Amygdala (tissue), 56 donors: ENCODE measurements around the gene GRID1.

Source experiments
- DNase-seq, 56 donors: peaks; one replicate each; lab custom pipeline; 2025; lab: John Stamatoyannopoulos, UW

Gene GRID1

GRCh38 chr10:85641479-85642009 is 725.1 kb downstream of the GRID1 start:
- no peak for DNase-seq

GRCh38 chr10:85638797-85639196 is 727.8 kb downstream of the GRID1 start:
- no peak for DNase-seq

GRCh38 chr10:85635650-85636049 is 730.9 kb downstream of the GRID1 start:
- DNase-seq: no peak

- no peak for DNase-seq
Observed at GRCh38 chr10:85624511-85624910, 742.1 kb downstream of the GRID1 start.

GRCh38 chr10:85623758-85624157 is 742.8 kb downstream of the GRID1 start:
- DNase-seq: no peak

- DNase-seq: no peak
Observed at GRCh38 chr10:85623342-85623741, 743.3 kb downstream of the GRID1 start.

GRCh38 chr10:85622425-85622824 is 744.2 kb downstream of the GRID1 start:
- no peak for DNase-seq

- DNase-seq: no peak
Observed at GRCh38 chr10:85621562-85621961, 745.0 kb downstream of the GRID1 start.

- DNase-seq: no peak
Observed at GRCh38 chr10:85620807-85621206, 745.8 kb downstream of the GRID1 start.

- no peak for DNase-seq
Observed at GRCh38 chr10:85619832-85620231, 746.8 kb downstream of the GRID1 start.

GRCh38 chr10:85618841-85619240 is 747.8 kb downstream of the GRID1 start:
- no peak for DNase-seq

- DNase-seq: no peak
Observed at GRCh38 chr10:85617751-85618546, 748.6 kb downstream of the GRID1 start.

GRCh38 chr10:85615556-85615955 is 751.0 kb downstream of the GRID1 start:
- DNase-seq: no peak

GRCh38 chr10:85614981-85615380 is 751.6 kb downstream of the GRID1 start:
- DNase-seq: no peak

- DNase-seq: no peak
Observed at GRCh38 chr10:85614566-85614965, 752.0 kb downstream of the GRID1 start.

- DNase-seq: no peak
Observed at GRCh38 chr10:85613391-85613790, 753.2 kb downstream of the GRID1 start.

GRCh38 chr10:85612833-85613232 is 753.8 kb downstream of the GRID1 start:
- no peak for DNase-seq

- no peak for DNase-seq
Observed at GRCh38 chr10:85612378-85612775, 754.2 kb downstream of the GRID1 start.

GRCh38 chr10:85611746-85612377 is 754.7 kb downstream of the GRID1 start:
- DNase-seq: no peak

GRCh38 chr10:85611093-85611740 is 755.4 kb downstream of the GRID1 start:
- no peak for DNase-seq

- no peak for DNase-seq
Observed at GRCh38 chr10:85610381-85611092, 756.1 kb downstream of the GRID1 start.
